IMR-90 (cell line): ENCODE measurements around the gene SETD3. TPM values are rescaled to one million over a fixed set of nuclear protein-coding genes. Genes with fewer than 3 reads are reported as not detected.

ENCODE experiments used
- BHLHE40 ChIP-seq: fragments of 150-350 bp; IDR thresholded peaks from 2 replicates; pipeline ENCODE4 v1.6.1; 2016; ENCODE audit warnings: mild to moderate bottlenecking, low read depth, low read length
- CEBPB ChIP-seq: IDR thresholded peaks from 2 replicates; pipeline ENCODE4 v1.6.1; 2012; ENCODE audit warnings: low read depth, low read length, improper control_type of control experiment
- CTCF ChIP-seq: conservative IDR thresholded peaks from 2 replicates; pipeline ENCODE4 v1.5.1; 2012; ENCODE audit warnings: mild to moderate bottlenecking, low read depth, low read length, improper control_type of control experiment
- POLR2A ChIP-seq: IDR thresholded peaks from 2 replicates; pipeline ENCODE4 v1.6.1; 2012; ENCODE audit warnings: mild to moderate bottlenecking, low read depth, low read length
- SMC3 ChIP-seq: fragments of 150-350 bp; IDR thresholded peaks from 2 replicates; pipeline ENCODE4 v1.6.1; 2016; ENCODE audit warnings: low read depth, mild to moderate bottlenecking, antibody characterized with exemption, low read length, moderate library complexity
- polyA plus RNA-seq, 3 experiments: library from polyadenylated mRNA; depleted of rRNA; stranded (reverse); fragments of >200 nt; gene quantifications; 2 replicates each; pipeline ENCODE4 v1.2.3, GENCODE V29; 2012; ENCODE audit warnings: low replicate concordance in 1 of 3
- total RNA-seq: library from RNA; depleted of rRNA; stranded (reverse); fragments of >200 nt; gene quantifications from 2 replicates; pipeline ENCODE4 v1.2.3, GENCODE V29; 2012

SETD3 gene
- total and polyA plus RNA-seq, 2 of the 4 experiments (the other 2 are of a cell fraction), result 18.8 to 31.9 TPM

DNA sequence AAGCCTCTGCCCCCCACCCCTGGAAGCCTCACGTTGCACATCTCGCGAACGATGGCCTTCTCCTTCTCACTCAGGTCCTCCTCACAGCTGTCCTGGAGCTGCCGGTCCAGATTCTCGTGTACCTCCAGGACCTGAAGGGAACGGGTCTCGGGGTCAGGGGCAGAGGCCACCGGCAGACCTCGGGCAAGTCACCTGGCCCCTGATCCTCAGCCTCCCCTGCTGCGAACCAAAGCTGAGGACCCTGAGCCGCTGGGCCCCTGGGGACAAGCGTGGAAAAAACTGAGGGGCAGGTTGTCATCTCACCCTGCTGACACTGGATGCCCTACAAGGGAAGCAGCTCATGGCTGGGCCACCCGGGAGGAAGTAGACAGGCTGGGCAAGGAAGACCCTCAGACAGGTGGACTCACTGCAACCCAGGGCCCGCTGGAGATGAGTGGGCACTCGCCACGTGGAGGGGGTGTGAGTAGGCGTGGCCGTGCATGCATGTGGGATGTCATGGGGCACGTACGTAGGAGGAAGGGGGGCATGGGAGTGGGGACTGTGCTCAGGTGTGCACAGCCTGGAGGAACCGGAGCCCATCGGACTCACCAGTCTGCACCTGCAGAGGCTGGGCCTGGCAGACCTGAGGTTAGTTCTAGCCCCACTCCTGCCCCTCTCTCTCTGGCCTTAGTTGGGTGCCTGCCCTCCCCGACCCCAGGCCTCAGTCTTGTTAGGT is 35.7 kb upstream of the SETD3 start (continued):
- TF ChIP-seq CTCF (no peak), SMC3 (no peak), POLR2A (no peak), BHLHE40 (no peak), CEBPB (no peak)
